ENCODE measurements around the gene ZNF550.
A peak's percentile ranks its signal among the peaks of the same experiment; 100 is the strongest.

The ZNF550 gene

DNA sequence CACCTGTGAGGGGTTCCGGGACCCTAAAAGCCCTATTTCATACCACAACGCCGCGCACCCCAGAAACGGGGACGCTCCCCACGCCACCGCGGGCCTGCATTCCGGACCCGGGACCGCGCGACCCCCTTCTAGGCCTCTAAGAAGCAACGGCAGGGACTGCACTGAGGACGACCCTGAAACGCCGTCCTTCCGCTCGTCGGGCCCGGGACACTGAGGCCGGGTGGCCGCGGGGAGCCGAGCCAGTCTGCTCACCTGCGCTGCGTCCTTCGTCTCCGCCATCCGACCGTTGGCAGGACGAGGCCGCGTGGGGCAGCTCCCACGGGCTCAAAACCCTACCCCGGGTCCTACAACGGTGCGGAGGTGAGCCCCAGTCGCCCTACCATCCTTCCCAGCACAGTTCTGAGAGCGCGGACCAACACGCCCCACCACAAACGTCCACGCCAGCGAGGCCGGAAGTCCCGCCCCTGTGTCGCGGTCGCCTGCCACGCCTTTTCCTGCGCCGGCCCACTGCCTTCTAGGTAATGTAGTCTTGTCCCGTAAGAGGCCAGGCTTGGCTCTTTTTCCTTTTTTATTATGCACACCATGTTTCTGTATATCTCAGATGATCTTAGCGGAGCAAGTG lies at the start of gene ZNF550:
Gene ZNF550 (minus strand): TSS at position 460 of the 622 bp plus-strand sequence. CDS start 181 bp downstream, at position 279.
- DNase-seq (ENCODE audit: insufficient read length, low spot score) (peak; percentile 90), FAIRE-seq (peak; percentile 52)

DNA sequence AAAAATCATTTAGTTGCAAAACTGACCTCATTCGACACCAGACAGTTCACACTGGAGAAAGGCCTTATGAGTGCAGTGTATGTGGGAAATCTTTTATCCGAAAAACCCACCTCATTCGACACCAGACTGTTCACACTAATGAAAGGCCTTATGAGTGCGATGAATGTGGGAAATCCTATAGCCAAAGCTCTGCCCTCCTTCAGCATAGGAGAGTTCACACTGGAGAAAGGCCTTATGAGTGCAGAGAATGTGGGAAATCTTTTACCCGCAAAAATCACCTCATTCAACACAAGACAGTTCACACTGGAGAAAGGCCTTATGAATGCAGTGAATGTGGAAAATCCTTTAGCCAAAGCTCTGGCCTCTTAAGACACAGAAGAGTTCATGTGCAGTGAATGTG lies 47.3 kb upstream of the ZNF550 start:
- DNase-seq (ENCODE audit: insufficient read length, low spot score): no peak
- no peak for FAIRE-seq

DNA sequence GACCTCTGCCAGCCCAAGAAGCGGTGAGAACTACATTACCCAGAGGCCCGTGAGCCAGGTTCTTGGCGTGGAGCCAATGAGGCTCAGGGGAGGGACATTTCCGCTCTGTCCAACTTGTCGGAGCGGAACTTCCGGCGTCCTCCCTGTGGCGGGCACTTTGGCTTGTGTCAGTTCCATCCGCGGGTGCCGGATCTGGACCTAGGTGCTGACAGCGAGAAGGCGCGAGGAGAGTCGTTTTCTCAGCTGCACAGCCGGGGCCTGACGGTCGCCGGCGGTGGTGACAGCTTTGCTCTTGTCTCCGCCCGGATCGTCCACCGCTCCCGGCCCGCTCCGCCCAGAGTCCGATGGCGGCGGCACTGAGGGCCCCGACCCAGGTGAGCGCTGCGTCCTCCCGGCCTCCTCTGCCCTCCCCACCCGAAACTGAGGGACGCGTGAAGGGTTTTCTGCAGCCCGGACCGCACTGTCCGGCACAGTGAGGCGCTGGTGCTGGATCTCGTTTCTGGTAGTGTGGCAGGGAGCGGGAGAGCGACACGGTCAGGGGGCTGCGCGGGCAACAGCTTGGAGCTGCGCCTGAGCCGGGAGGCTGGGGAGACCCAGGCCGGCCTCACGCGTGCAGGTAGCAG lies 40.2 kb upstream of the ZNF550 start, which contains the start of gene ZNF530:
Gene ZNF530 (plus strand): TSS at position 125 of the 623 bp plus-strand sequence. CDS start 4,461 bp downstream, outside the sequence.
- peak; percentile 88 for DNase-seq (ENCODE audit: insufficient read length, low spot score)
- peak; percentile 89 for FAIRE-seq

DNA sequence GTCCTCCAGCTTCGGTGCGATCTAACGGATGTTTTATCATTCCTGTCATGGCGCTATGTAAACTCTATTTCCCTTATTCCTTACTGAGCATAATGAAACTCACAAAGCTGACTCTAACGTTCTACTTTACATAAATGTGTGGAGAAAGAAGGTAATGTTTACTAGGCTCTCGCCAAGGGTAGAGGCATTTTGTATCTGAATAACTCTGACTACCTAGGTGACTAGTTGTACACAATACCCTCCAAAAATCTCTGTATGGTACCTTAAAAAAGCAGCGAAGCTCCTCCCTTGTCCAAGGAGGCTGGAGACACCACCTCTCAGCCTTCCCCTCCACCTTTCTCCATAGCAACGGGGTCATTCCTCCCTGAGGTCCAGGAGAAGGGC lies 39.7 kb upstream of the ZNF550 start:
- no peak for FAIRE-seq
- no peak for DNase-seq (ENCODE audit: insufficient read length, low spot score)

DNA sequence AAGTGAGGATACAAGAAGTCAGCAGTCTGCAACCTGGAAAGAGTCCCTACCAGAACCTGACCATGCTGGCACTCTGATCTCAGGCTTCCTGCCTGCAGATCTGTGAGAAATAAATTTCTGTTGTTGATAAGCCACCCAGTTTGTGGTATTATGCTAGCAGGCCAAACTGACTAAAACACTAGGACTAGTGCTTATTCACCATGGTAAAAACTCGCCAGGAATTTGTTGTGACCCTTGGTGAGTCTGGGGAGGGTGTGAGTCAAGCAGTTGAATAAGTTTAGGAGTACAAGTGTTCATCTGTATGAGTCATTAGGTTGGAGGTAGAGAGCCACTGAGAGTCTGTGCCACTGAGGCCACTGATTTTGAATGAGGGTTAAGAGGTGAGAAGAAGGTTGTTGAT lies 27.9 kb upstream of the ZNF550 start:
- DNase-seq (ENCODE audit: insufficient read length, low spot score): no peak
- no peak for FAIRE-seq

DNA sequence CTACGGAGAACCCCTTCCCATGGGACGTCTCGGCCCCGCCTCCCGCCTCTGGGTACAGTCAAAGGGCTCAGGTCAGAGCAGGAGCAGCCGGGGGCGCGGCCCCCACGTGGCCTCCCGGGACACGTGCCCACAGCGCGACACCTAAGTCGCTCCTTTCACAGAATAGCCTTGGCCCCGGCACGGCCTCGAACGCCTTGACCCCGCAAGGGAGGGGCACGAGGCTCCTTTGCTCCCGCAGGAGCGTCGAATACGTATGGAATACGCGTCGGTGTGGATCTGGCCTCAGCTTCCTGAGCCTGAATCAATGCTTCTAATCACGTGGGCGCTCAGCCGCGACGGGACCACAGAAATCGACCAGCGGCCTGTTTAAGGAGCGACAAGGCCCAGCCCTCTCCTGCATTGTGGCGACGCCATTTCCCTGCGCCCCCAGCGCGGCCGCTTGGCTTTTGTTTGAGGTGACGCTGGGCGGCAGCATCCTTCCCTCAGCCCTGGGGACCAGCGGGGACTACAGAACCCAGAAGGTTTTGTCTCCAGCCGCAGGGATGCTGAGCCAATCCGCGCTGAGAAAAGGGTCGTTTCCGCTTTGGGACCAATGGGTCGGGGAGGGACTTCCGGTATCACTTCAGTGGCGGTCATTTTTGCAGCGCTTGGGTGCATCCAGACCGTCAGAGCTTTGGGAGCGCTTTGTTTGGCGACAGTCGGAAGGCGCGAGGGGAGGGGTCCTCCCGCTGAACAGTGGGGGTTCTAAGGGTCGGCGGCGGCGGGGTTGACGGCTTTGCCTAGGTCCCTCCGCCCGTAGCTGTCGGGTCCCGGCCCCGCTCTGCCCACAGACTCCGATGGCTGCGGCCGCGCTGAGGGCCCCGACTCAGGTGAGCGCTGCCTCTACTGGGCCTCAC lies 24.1 kb upstream of the ZNF550 start, which contains the start of gene ZIK1:
Gene ZIK1 (plus strand): TSS at position 625 of the 896 bp plus-strand sequence. CDS start 212 bp downstream, at position 837.
- DNase-seq (ENCODE audit: insufficient read length, low spot score): peak; percentile 93
- FAIRE-seq: peak; percentile 90

DNA sequence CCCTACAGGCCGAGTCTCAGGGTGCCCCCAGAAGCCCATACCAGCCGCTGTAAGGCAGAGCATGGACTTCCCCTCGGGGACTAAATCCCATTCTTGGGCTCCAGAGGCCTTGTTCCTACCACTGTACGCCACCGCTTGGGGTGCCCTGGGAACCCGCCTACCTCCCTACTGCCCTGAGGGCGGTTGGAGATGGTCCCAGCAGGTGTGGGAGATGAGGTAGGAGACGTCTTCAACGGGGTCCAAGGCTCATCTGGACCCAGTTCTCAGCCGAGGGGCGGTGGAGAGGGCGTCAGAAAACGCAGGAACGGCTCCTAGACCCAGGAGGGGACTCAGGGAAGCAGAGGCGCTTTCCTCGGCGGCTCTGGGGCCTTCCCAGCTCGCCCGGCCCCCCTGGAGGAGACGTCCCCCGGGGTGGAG lies 23.4 kb upstream of the ZNF550 start:
- FAIRE-seq: no peak
- no peak for DNase-seq (ENCODE audit: insufficient read length, low spot score)

DNA sequence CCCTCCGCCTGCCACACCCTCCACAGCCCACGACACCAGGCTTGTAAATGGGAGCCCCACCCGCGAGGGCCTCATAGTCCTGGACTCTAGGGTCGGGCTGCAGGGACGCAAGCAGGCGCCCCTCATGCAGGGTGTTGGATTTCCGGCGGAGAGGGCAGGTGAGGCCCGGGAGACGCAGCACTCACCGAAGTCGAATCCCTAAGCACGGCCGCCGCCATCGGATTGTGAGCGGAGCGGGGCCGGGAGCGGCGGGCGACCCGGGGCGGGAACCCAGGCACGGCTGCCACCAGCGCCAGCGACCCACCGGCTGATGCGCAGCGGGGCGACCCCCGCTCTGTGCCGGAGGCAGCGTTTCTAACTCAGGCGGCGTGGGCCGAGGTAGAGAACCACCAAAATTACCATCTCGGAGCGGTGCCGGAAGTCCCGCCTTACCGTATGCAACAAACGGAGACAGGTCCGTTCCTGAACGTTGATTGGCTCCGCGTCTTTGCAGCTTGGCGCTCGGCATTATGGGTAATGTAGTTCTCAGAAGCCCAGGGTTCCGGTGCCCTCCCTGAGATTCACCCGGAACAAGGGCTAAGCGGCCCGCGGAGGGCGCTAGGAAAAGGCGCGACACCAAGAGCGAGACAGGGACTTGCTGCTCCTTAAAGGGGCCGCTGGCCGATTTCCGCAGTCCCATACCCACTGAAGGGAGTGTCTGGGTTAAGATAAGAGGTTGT lies 19.0 kb upstream of the ZNF550 start, which contains the start of gene ZNF416:
Gene ZNF416 (minus strand): TSS at position 425 of the 719 bp plus-strand sequence. CDS start 207 bp downstream, at position 218.
- DNase-seq (ENCODE audit: insufficient read length, low spot score) (peak; percentile 97), FAIRE-seq (peak; percentile 95)

DNA sequence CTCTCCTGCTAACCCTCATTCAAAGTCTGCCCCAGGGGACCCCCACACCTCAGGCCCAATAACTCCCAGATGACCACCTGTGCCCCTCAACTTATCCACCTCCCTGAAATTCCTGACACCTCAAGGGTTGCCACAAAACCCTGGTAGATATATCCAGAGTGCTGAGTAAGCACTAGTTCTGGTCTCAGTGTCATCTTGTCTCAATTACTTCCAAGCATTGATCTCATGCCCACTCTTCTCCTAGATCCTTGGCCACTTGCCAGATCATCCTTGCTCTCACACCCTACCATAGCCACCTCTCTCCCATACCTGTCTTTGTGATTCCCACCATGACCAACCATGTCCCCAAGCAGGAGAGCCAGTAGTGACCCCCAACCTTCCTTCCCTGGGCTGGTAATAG lies 17.0 kb upstream of the ZNF550 start:
- no peak for DNase-seq (ENCODE audit: insufficient read length, low spot score)
- no peak for FAIRE-seq

DNA sequence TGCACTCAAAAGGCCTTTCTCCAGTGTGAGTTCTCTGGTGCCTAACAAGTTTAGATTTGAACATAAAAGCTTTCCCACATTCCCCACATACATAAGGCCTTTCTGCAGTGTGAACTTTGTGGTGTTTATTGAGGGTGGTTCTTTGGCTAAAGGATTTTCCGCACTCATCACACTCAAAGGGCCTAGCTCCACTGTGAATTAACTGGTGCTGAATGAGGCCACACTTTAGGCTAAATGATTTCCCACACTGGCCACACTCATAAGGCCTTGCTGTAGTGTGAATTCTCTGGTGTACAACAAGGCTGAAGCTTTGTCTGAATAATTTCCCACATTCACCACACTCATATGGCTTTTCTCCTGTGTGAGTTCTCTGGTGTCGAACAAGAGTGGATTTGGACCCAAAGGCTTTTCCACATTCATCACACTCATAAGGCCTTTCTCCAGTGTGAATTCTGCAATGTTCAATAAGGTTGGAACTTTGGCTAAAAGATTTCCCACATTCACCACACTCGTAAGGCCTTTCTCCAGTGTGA lies 12.8 kb upstream of the ZNF550 start:
- FAIRE-seq (no peak), DNase-seq (ENCODE audit: insufficient read length, low spot score) (no peak)

DNA sequence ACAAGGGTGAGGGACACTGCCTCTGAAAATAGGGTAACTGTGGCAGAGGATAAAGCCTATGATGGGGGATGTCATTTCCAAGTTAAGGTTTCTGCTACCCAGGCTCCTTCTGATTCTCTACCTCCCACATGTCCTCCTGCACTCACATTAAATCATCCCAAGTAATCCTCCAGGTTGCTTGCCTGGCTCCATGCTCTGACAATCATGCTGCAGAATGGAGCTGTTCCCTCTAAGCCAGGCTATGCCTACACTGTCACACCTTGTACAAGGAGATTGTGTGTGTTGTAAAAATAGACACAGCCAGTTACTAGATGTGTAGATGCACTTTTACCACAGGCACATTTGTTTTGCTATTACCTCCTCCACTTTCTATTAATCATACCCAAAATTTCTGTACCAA lies 11.0 kb upstream of the ZNF550 start:
- DNase-seq (ENCODE audit: insufficient read length, low spot score): no peak
- peak; percentile 54 for FAIRE-seq

DNA sequence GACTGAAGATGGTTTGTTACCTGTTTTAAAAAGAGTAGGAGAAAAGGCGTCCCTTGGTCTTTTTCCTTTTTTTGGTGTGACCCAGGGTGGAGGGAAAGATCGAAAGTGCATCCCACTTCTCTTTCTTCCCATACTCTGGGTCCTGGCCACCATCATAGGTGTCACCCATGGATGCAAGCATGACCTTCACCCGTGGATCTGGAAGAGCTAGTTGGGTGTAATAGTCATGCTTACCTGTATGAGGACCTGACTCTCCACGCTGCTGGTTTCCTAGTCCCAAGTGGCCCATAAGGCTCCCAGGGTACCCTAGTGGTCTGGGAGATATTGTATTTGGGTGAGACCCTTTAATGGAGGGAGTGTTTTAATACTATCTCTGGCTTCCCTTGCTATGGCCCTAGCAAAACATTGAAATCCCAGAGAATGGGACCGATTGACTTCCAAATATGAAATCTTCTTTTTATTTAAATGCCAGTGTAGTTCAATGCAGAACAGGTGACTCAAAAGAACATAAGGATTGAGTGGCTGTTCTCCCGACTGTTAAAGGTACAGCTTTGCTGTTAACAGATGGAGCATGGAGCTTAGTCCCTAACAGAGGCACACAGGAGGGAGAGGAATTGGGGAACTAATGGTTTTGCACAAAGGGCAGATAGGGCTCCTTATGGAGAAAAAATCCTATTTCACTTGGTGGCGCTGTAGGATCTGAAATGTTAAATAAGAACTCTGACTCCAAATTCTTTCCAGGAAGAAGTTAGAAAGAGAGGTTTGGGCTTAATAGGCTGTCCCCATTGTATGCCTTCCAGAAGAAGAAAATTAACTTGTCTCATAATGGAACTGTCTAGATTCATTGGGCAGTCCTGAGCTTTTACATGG lies 7.0 kb upstream of the ZNF550 start:
- DNase-seq (ENCODE audit: insufficient read length, low spot score) (no peak), FAIRE-seq (no peak)

DNA sequence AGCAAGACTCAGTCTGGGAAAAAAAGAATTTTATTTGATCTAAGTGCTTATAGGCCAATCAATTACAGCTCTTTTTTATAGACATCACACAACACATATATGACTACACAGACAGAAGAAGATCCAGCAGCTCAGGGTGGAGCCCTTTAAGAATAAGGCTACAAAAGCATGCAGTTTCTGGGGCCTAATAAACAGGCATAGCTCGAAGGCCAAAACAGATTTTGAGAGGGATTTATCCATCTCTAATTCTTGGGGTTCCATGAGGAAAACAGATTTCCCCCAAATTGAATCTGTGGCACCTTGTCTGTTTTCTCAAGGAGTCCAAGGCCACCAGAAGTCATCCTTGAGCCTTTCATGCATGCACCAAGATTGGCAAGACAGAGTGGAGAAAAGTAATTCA lies 3.9 kb upstream of the ZNF550 start:
- FAIRE-seq (no peak), DNase-seq (ENCODE audit: insufficient read length, low spot score) (no peak)

DNA sequence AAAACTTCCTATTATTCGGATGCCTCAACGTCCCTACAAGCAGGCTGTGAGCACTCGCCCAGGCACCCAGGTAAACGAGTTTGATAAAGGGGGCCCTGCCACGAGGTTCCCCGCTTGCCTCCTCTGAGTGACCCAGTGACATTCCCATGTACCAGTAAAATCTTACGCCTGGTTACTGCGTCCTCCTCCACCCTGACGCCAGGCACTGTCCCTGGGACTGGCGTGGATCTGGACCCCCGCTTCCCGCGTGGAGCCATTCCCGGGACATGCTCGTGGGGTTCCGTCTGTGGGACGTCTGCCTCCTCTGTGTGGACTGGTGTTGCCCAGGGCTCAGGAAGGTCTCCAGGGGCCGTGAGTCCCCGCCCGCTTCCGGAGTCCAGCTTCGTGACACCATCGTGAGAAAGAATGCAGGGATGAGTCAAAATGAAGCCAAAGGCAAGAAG lies 407 bp upstream of the ZNF550 start:
- peak; percentile 65 for DNase-seq (ENCODE audit: insufficient read length, low spot score)
- FAIRE-seq: peak; percentile 80

DNA sequence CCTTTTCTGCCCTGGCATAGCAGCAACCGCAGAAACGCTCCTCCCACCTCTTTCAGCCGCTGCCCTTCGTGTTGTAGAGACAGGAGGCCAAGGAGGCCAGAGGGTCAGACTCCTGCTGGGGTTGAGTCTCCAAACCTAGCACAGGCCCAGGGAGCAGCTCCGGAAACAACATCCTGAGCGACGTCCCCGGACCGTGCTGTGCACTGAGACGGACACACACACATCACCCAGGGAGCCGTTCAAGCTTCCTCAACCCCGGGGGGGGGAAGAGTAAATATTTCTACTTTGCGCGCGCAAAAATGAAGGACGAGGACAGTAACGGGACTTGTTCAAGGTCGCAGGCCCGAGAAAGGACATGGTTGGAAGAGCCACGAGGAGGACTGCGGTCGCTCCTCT lies 657 bp downstream of the ZNF550 start:
- DNase-seq (ENCODE audit: insufficient read length, low spot score): no peak

DNA sequence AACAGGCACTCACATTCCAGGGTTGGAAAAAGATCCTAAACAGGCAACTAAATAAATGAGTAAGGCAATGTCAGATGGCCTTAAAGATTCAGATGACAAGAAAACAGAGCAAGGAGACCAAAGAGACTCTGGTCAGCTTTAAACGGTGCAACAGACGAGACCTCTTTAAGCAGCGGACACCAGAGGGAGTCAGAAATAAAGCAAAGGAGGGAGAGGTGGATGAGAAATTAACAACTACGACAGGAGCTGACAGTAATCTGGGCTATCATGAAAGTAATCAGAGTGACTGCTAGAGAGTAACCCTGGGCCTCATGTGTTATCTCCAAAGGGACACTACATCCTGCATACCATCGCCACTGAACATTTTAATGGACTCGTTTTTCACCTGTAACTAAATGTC lies 1.1 kb downstream of the ZNF550 start:
- DNase-seq (ENCODE audit: insufficient read length, low spot score) (no peak), FAIRE-seq (no peak)

More for the DNA sequence above, 657 bp downstream of the ZNF550 start:
- FAIRE-seq: peak; percentile 4

DNA sequence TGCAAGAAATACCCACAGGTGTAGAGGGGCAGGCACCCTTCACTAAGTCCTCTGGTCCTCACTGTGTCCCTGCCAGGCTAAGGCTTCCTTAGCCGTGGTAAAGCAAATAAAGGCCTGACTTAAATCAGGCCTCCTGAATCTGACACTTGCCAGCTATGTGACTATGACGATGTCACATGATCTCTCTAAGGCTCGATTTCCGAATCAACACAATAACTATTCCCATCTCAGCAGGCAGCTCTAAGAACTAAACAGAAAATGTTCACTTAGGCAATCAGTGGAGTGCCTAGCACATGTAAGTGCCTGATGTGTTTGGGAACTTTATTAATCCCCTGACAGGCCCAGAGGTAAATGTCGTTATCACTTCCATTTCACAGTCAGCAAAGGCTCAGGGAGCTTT lies 2.0 kb downstream of the ZNF550 start:
- FAIRE-seq: no peak
- no peak for DNase-seq (ENCODE audit: insufficient read length, low spot score)

DNA sequence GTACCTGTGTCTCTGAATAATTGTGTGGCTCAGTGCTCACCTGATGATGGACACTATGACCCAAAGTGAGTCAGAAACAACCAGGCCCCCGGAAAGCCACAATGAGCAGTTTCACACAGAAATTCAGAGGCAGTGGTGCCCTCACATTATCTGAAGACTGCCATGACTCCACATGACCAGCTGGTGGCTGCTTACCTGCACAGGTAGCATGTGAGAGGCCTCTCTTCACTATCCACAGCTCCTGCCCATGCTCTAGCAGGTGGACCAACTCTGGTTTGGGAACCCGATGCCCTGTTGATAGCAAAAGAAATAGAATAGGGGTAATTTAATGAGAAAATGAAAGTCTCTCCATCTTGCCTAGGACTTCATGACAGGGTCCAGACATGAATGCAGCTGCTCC lies 7.2 kb downstream of the ZNF550 start:
- FAIRE-seq (no peak), DNase-seq (ENCODE audit: insufficient read length, low spot score) (no peak)

DNA sequence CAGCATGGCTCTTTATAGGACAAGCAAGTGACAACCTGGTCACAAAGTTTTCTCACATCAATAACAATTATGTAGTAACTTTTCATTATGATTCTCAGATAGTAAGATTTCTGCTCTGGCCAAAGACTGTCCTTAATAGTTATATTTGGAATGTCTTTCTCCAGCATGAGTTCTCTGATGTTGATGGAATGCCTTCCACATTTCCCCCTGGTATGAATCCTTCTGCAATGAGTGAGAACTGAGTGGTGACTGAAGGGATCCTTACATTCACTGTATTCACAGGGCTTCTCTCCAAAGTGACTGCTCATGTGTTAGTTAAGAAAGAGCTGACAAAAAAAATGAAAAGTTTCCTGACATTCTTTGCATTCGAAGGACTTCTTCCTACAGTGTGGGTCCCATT lies 13.2 kb downstream of the ZNF550 start:
- FAIRE-seq (no peak), DNase-seq (ENCODE audit: insufficient read length, low spot score) (no peak)
